Measurements from ENCODE around the gene ADIPOQ. TPM values are rescaled to one million over a fixed set of nuclear protein-coding genes. Genes with fewer than 3 reads are reported as not detected.
"Not testable (repeated sequence)": the region's sequence is repeated elsewhere in the genome, so short reads cannot be mapped to it uniquely, and the experiment has no call there.

Gene ADIPOQ
- total RNA-seq, 1 experiment from 2014 or later = not detected

DNA sequence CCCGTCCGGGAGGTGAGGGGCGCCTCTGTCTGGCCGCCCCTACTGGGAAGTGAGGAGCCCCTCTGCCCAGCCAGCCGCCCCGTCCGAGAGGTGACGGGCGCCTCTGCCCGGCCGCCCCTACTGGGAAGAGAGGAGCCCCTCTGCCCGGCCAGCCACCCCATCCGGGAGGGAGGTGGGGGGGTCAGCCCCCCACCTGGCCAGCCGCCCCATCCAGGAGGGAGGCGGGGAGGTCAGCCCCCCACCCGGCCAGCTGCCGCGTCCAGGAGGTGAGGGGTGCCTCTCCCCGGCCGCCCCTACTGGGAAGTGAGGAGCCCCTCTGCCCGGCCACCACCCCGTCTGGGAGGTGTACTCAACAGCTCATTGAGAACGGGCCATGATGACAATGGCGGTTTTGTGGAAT lies 31.7 kb downstream of the ADIPOQ start:
- CTCF ChIA-PET; intact Hi-C loops (cut with micrococcal nuclease; ENCODE audit: unreplicated experiment); BruUV-seq (replicated peaks); H3K4me1 ChIP-seq (ENCODE audit: control insufficient read depth, insufficient read depth, low read length); H3K27ac ChIP-seq (ENCODE audit: low read length); POLR2A ChIA-PET; H3K9me3 ChIP-seq (ENCODE audit: control insufficient read depth, insufficient read depth, low read depth, low read length); H3K36me3 ChIP-seq (ENCODE audit: control insufficient read depth, insufficient read depth, low read length); DNase-seq (ENCODE audit: low read depth, low spot score); H3K27me3 ChIP-seq (ENCODE audit: control insufficient read depth, insufficient read depth, low read length); H3K4me3 ChIP-seq (ENCODE audit: low read depth in 2 of 2, low read length in 2 of 2); ATAC-seq; in situ Hi-C loops (cut with HindIII; ENCODE audit: low pct_unique_long_range_greater_than_20kb, low sequenced_read_pairs): not testable (repeated sequence)

DNA sequence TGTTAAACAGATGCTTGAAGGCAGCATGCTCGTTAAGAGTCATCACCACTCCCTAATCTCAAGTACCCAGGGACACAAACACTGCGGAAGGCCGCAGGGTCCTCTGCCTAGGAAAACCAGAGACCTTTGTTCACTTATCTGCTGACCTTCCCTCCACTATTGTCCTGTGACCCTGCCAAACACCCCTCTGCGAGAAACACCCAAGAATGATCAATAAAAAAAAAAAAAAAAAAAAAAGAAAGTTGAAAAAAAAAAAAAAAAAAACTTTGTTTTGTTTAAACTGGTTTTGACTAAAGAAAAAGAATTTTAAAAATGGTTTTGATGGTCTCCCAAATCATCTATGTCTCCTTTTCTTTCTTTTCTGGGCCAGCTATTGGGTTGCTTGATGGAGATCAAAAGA lies 32.3 kb downstream of the ADIPOQ start:
- H3K27me3 ChIP-seq (ENCODE audit: control insufficient read depth, insufficient read depth, low read length); H3K27ac ChIP-seq (ENCODE audit: low read length); H3K4me3 ChIP-seq (ENCODE audit: low read depth in 2 of 2, low read length in 2 of 2); BruUV-seq (replicated peaks); CTCF ChIA-PET; intact Hi-C loops (cut with micrococcal nuclease; ENCODE audit: unreplicated experiment); DNase-seq (ENCODE audit: low read depth, low spot score); H3K9me3 ChIP-seq (ENCODE audit: control insufficient read depth, insufficient read depth, low read depth, low read length); H3K4me1 ChIP-seq (ENCODE audit: control insufficient read depth, insufficient read depth, low read length); ATAC-seq; H3K36me3 ChIP-seq (ENCODE audit: control insufficient read depth, insufficient read depth, low read length); POLR2A ChIA-PET; in situ Hi-C loops (cut with HindIII; ENCODE audit: low pct_unique_long_range_greater_than_20kb, low sequenced_read_pairs): not testable (repeated sequence)

DNA sequence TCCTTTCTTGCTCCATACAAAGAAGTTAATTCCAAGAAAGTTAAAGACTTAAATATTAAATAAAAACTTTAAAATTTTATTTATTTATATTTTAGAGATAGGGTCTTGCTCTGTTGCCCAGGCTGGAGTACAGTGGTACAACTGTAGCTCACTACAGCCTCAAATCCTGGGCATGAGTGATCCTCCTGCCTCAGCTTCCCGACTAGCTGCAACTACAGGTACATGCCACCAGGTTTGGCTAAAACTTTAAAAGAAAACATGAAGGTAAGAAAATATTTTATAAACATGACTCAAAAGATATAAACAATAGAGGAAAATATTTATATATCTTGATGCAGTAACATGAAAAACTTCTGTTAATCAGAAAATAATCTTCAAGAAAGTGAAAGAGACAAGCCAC lies 33.2 kb downstream of the ADIPOQ start:
- no TSS peak for BruUV-seq (replicated peaks)
- POLR2A ChIA-PET = no interaction called here
- in situ Hi-C loops (cut with HindIII; ENCODE audit: low pct_unique_long_range_greater_than_20kb, low sequenced_read_pairs) = no loop called here
- H3K4me3 ChIP-seq (ENCODE audit: low read depth in 2 of 2, low read length in 2 of 2) = no peak overlapping the region
- peaks cover 3% of the 10 kb centered on the region; the same call in 1 of the 2 replicates for H3K9me3 ChIP-seq (ENCODE audit: control insufficient read depth, insufficient read depth, low read depth, low read length)
- H3K36me3 ChIP-seq (ENCODE audit: control insufficient read depth, insufficient read depth, low read length) = no peaks in the 10 kb centered on the region
- no peaks in the 10 kb centered on the region for H3K4me1 ChIP-seq (ENCODE audit: control insufficient read depth, insufficient read depth, low read length)
- no peak for ATAC-seq
- TF ChIP-seq, protein P1, sequence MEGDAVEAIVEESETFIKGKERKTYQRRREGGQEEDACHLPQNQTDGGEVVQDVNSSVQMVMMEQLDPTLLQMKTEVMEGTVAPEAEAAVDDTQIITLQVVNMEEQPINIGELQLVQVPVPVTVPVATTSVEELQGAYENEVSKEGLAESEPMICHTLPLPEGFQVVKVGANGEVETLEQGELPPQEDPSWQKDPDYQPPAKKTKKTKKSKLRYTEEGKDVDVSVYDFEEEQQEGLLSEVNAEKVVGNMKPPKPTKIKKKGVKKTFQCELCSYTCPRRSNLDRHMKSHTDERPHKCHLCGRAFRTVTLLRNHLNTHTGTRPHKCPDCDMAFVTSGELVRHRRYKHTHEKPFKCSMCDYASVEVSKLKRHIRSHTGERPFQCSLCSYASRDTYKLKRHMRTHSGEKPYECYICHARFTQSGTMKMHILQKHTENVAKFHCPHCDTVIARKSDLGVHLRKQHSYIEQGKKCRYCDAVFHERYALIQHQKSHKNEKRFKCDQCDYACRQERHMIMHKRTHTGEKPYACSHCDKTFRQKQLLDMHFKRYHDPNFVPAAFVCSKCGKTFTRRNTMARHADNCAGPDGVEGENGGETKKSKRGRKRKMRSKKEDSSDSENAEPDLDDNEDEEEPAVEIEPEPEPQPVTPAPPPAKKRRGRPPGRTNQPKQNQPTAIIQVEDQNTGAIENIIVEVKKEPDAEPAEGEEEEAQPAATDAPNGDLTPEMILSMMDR (IDR thresholded peaks at IDR 0.05) = no peak
- TF ChIP-seq TCF7L2 (IDR thresholded peaks at IDR 0.05; ENCODE audit: low read depth, low read length) = no peak
- TF ChIP-seq, protein P2, sequence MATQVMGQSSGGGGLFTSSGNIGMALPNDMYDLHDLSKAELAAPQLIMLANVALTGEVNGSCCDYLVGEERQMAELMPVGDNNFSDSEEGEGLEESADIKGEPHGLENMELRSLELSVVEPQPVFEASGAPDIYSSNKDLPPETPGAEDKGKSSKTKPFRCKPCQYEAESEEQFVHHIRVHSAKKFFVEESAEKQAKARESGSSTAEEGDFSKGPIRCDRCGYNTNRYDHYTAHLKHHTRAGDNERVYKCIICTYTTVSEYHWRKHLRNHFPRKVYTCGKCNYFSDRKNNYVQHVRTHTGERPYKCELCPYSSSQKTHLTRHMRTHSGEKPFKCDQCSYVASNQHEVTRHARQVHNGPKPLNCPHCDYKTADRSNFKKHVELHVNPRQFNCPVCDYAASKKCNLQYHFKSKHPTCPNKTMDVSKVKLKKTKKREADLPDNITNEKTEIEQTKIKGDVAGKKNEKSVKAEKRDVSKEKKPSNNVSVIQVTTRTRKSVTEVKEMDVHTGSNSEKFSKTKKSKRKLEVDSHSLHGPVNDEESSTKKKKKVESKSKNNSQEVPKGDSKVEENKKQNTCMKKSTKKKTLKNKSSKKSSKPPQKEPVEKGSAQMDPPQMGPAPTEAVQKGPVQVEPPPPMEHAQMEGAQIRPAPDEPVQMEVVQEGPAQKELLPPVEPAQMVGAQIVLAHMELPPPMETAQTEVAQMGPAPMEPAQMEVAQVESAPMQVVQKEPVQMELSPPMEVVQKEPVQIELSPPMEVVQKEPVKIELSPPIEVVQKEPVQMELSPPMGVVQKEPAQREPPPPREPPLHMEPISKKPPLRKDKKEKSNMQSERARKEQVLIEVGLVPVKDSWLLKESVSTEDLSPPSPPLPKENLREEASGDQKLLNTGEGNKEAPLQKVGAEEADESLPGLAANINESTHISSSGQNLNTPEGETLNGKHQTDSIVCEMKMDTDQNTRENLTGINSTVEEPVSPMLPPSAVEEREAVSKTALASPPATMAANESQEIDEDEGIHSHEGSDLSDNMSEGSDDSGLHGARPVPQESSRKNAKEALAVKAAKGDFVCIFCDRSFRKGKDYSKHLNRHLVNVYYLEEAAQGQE (IDR thresholded peaks at IDR 0.05; ENCODE audit: insufficient read depth in 1 of 2, low read depth in 2 of 2, low read length in 1 of 2) = no peak
- no peak for TF ChIP-seq SIN3A (IDR thresholded peaks at IDR 0.05; ENCODE audit: borderline replicate concordance, insufficient read depth, low read depth, low read length)
- TF ChIP-seq POLR2AphosphoS5 (IDR thresholded peaks at IDR 0.05; ENCODE audit: low read depth, low read length) = no peak
- H3K27ac ChIP-seq (ENCODE audit: low read length) = no peak overlapping the region
- CTCF ChIA-PET = no interaction called here
- no peak for DNase-seq (ENCODE audit: low read depth, low spot score)
- no peaks in the 10 kb centered on the region for H3K27me3 ChIP-seq (ENCODE audit: control insufficient read depth, insufficient read depth, low read length)
- intact Hi-C loops (cut with micrococcal nuclease; ENCODE audit: unreplicated experiment) = no loop called here

All from Panc1 (cell line).